ENCODE results near the gene RPLP2.

RPLP2 gene

DNA sequence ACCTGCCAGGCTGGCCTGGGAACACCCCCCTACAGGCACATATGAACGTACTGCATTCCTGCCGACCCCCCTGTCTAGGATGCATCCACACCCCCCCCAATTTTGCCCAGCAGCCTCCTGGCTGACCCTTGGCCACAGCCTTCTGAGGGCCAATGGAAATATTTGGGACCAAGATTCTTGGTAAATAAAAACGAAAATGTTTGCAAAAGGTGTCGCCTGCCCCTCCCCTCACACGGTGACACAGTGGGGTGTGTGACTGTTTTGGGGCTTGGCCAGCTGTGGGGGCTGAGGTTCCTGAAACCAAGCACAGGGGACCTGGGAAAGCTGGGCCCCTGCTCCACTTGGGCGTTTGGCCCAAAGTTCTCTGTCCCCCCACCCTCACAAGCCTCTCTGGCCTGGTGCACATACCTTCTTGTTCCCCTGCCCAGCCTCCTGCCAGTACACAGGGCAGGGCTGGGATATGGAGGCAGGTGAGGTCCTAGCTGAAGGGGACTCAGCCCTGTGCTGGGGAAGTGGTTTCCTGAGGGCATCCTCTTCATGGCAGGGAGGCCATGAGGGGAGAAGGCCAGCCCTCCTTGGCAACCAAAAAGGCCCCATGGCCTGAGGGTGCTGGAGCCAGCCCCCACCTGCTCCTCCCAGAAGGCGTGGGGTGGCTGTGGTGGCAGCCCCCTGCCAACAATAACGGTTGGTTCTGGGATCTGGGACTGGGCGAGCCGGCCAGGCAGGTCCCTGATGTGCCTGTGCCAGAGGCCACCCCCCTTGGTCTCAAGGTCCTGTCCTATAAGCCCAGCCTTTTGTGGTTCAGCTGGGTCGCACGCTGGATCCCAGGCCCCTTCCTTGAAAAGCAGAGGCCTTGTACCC, 15.8 kb downstream of the RPLP2 start:
- Histone ChIP-seq H3K4me3 (ENCODE audit: low read depth, low read length) (no peak overlapping the region), H3K4me1 (ENCODE audit: control insufficient read depth, insufficient read depth, low read length) (no peaks in the 10 kb centered on the region), H3K36me3 (ENCODE audit: control insufficient read depth in 2 of 2, insufficient read depth in 1 of 2, low read length in 2 of 2) (peaks cover 0 to 49% of the 10 kb centered on the region in 2 experiments; a peak in 2 of 3 replicates), H3K9me3 (ENCODE audit: control insufficient read depth, insufficient read depth, low read depth, low read length) (no peaks in the 10 kb centered on the region), H3K27ac (ENCODE audit: extremely low read depth, low read depth, low read length) (no peak overlapping the region)
- ChIA-PET CTCF (no interaction called here), POLR2A (interaction anchor here (0.6 to 1.0 kb wide), 4 partner anchors 8 to 18 kb away, joined by 3 to 6 read pairs (median 4); partner anchors contain the start of gene TSPAN4)
- no peak for TF ChIP-seq ZNF677 (tag by site-specific recombination; IDR thresholded peaks at IDR 0.05)
- TF ChIP-seq KLF1 (tag by site-specific recombination; IDR thresholded peaks at IDR 0.05), result peak; percentile 76
- TF ChIP-seq PRDM4 (tag by site-specific recombination; IDR thresholded peaks at IDR 0.05), result no peak
- TF ChIP-seq ZNF223 (tag by site-specific recombination; IDR thresholded peaks at IDR 0.05), result no peak
- peak; percentile 56 for TF ChIP-seq GLIS1 (tag by site-specific recombination; IDR thresholded peaks at IDR 0.05)
- no peak for TF ChIP-seq ZFP69B (tag by site-specific recombination; IDR thresholded peaks at IDR 0.05)
- no peak for TF ChIP-seq GLI4 (tag by site-specific recombination; IDR thresholded peaks at IDR 0.05)
- TF ChIP-seq ZNF37A (tag by site-specific recombination; IDR thresholded peaks at IDR 0.05), result no peak

GRCh38 chr11:826227-826621, 16.5 kb downstream of the RPLP2 start:
- ChIA-PET CTCF (no interaction called here), POLR2A (interaction anchor here (0.6 to 1.0 kb wide), 3 partner anchors 9 to 17 kb away, joined by 3 to 6 read pairs (median 4); partner anchors contain the start of gene TSPAN4)
- Histone ChIP-seq H3K36me3 (ENCODE audit: control insufficient read depth in 2 of 2, insufficient read depth in 1 of 2, low read length in 2 of 2) (peaks cover 0 to 44% of the 10 kb centered on the region in 2 experiments; a peak in 2 of 3 replicates), H3K9me3 (ENCODE audit: control insufficient read depth, insufficient read depth, low read depth, low read length) (no peaks in the 10 kb centered on the region), H3K4me1 (ENCODE audit: control insufficient read depth, insufficient read depth, low read length) (no peaks in the 10 kb centered on the region), H3K27ac (ENCODE audit: extremely low read depth, low read depth, low read length) (no peak overlapping the region), H3K4me3 (ENCODE audit: low read depth, low read length) (no peak overlapping the region)
- no peak for TF ChIP-seq GLI2 (tag by site-specific recombination; IDR thresholded peaks at IDR 0.05; ENCODE audit: borderline replicate concordance, low read depth)
- no peak for TF ChIP-seq ZFP41 (tag by site-specific recombination; IDR thresholded peaks at IDR 0.05; ENCODE audit: borderline replicate concordance)
- TF ChIP-seq PRDM6 (tag by site-specific recombination; IDR thresholded peaks at IDR 0.05), result no peak
- no peak for TF ChIP-seq ZNF747 (tag by site-specific recombination; IDR thresholded peaks at IDR 0.05)
- TF ChIP-seq ZBTB1 (tag by site-specific recombination; IDR thresholded peaks at IDR 0.05), result no peak
- no peak for TF ChIP-seq BCL11B (tag by site-specific recombination; IDR thresholded peaks at IDR 0.05; ENCODE audit: low read depth)
- no peak for TF ChIP-seq ZNF175 (tag by site-specific recombination; IDR thresholded peaks at IDR 0.05)
- TF ChIP-seq ZSCAN5A (tag by site-specific recombination; IDR thresholded peaks at IDR 0.05), result no peak
- no peak for TF ChIP-seq ZNF600 (tag by site-specific recombination; IDR thresholded peaks at IDR 0.05)
- no peak for TF ChIP-seq PBX3 (CRISPR knock-in tag; IDR thresholded peaks at IDR 0.05)
- TF ChIP-seq ZNF341 (tag by site-specific recombination; IDR thresholded peaks at IDR 0.05; ENCODE audit: low read depth), result no peak
- no peak for TF ChIP-seq ZBTB8A (tag by site-specific recombination; IDR thresholded peaks at IDR 0.05)
- TF ChIP-seq HOXD13 (CRISPR knock-in tag; IDR thresholded peaks at IDR 0.05; ENCODE audit: borderline replicate concordance), result no peak
- TF ChIP-seq YY1 (tag by site-specific recombination; IDR thresholded peaks at IDR 0.05), result no peak
- no peak for TF ChIP-seq HOXC10 (CRISPR knock-in tag; IDR thresholded peaks at IDR 0.05)
- no peak for TF ChIP-seq ZNF76 (tag by site-specific recombination; IDR thresholded peaks at IDR 0.05; ENCODE audit: borderline replicate concordance, low read depth)
- TF ChIP-seq ZNF624 (tag by site-specific recombination; IDR thresholded peaks at IDR 0.05), result no peak

Measured in HEK293 (cell line).